Astrocyte (in vitro differentiated cells and primary cell): ENCODE results near the gene GNAI3.

ENCODE experiments used
- CTCF ChIP-seq: IDR thresholded peaks from 2 replicates; pipeline ENCODE4 v1.5.1; 2011; ENCODE audit warnings: low read depth, mild to moderate bottlenecking, inconsistent platforms, low read length, moderate library complexity; ENCODE audit not compliant: insufficient read depth
- EZH2 ChIP-seq: IDR thresholded peaks from 2 replicates; pipeline ENCODE4 v1.6.1; 2012; ENCODE audit warnings: mild to moderate bottlenecking, low read length, inconsistent platforms; ENCODE audit not compliant: insufficient read depth

DNA sequence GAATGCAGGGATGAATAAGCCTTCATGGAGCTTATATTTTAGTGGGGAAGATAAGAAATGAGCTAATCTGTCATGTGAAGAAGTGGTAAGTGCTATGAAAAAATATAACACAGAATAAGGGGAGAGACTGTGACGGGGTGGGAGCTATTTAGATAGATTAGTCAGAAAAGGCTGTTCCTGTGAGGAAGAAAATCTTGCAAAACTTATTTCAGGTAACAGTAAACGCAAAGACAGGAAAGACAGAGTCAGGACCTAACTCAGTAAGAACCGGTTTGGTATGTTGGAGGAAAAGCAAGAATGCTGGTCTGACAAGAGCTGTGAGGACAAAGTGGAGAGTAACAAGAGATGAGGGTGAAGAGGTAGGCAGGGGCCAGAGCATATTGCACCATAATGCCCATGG lies 22.0 kb downstream of the GNAI3 start:
- TF ChIP-seq CTCF = no peak
- TF ChIP-seq EZH2 = no peak
